Testis (tissue), 3 donors: ENCODE measurements around the gene SAP30BP. TPM values are rescaled to one million over a fixed set of nuclear protein-coding genes. Genes with fewer than 3 reads are reported as not detected.

Experiments used
- DNase-seq: peaks from one replicate; pipeline ENCODE4 v3.0.0-alpha.2; 2019
- H3K27ac ChIP-seq, 2 donors: fragments of 200-600 bp; sonication (generic); one replicate each; pipeline ENCODE4 v1.5.1; 2019
- H3K27me3 ChIP-seq: fragments of 200-600 bp; sonication (generic); one replicate; pipeline ENCODE4 v1.5.1; 2019
- H3K36me3 ChIP-seq: fragments of 200-600 bp; sonication (generic); one replicate; pipeline ENCODE4 v1.5.1; 2017; ENCODE audit warnings: low read depth; ENCODE audit errors: missing control alignments
- H3K4me1 ChIP-seq: fragments of 200-600 bp; sonication (generic); one replicate; pipeline ENCODE4 v1.5.1; 2019
- H3K4me3 ChIP-seq, 2 donors: fragments of 200-600 bp; sonication (generic); one replicate each; pipeline ENCODE4 v1.5.1; 2017 to 2019
- H3K9me3 ChIP-seq: fragments of 200-600 bp; sonication (generic); one replicate; pipeline ENCODE4 v1.5.1; 2017
- POLR2A ChIP-seq: fragments of 450-650 bp; IDR thresholded peaks from one replicate; pipeline ENCODE4 v1.6.1; 2017; ENCODE audit warnings: antibody characterized with exemption, mild to moderate bottlenecking, moderate library complexity
- WGBS, 2 donors: methylation state at CpG; one replicate each; pipeline ENCODE4 v1.1.5; 2018; 5-methylcytosine and 5-hydroxymethylcytosine counted together
- intact Hi-C: fragments of 100-400 bp; cut with DNase I; formaldehyde crosslinking; loops from one replicate; pipeline ENCODE4 v1.15.1; 2023; ENCODE audit warnings: low total_unique reads
- polyA plus RNA-seq: library from polyadenylated mRNA; stranded (reverse); fragments of 350-450 nt; fragmentation: Illumina TruSeq; extraction: RNeasy Lipid Tissue Mini Kit (QIAGEN cat#74804); gene quantifications from one replicate; pipeline ENCODE4 v1.2.3, GENCODE V29; 2014; ENCODE audit warnings: low read depth, low replicate concordance; ENCODE audit not compliant: insufficient read depth
- total RNA-seq, 2 donors: library from RNA; depleted of rRNA; stranded (reverse); fragments of >200 nt; gene quantifications; one replicate each; pipeline ENCODE4 v1.2.3, GENCODE V29; 2016
- TF ChIP-seq, protein P1 (sequence below), 3 experiments: fragments of 450-650 bp in 2 of 3; fragments of 200-600 bp in 1 of 3; sonication (generic) in 1 of 3; IDR thresholded peaks; one replicate each; pipeline ENCODE4 v1.5.1; 2016 to 2019; ENCODE audit warnings: antibody characterized with exemption in 3 of 3, mild to moderate bottlenecking in 2 of 3, moderate library complexity in 1 of 3

SAP30BP gene
- total and polyA plus RNA-seq, 3 donors from 2014 or later: 78.4 to 95.9 (median 86.9) TPM

DNA sequence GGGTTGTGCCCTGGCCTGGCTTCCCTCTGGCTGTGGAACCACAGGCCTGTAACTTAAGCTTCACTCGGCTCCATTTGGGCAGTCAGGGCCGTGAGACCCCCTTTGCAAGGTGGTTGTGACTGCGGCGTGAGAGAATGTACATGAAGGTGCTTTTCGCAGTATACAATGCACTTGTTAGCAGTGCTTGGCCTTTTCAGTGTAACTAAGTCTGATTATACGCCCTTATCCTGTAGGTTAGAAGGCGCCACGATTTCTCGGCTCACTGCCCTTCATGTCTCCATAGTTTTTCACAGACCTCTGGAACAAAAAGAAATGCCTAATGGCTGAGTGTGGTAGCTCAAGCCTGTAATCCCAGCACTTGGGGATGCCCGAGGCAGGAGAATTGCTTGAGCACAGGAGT lies 13.3 kb downstream of the SAP30BP start:
- TF ChIP-seq, protein P1, sequence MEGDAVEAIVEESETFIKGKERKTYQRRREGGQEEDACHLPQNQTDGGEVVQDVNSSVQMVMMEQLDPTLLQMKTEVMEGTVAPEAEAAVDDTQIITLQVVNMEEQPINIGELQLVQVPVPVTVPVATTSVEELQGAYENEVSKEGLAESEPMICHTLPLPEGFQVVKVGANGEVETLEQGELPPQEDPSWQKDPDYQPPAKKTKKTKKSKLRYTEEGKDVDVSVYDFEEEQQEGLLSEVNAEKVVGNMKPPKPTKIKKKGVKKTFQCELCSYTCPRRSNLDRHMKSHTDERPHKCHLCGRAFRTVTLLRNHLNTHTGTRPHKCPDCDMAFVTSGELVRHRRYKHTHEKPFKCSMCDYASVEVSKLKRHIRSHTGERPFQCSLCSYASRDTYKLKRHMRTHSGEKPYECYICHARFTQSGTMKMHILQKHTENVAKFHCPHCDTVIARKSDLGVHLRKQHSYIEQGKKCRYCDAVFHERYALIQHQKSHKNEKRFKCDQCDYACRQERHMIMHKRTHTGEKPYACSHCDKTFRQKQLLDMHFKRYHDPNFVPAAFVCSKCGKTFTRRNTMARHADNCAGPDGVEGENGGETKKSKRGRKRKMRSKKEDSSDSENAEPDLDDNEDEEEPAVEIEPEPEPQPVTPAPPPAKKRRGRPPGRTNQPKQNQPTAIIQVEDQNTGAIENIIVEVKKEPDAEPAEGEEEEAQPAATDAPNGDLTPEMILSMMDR (IDR thresholded peaks at IDR 0.05): no peak
- no peak for TF ChIP-seq POLR2A
- H3K4me1 ChIP-seq: peaks cover 5% of the 10 kb centered on the region
- H3K36me3 ChIP-seq: no peaks in the 10 kb centered on the region
- intact Hi-C loops: no loop called here
- DNase-seq: no peak
- WGBS, 2 donors: 91 to 95% methylated on average over 10 of the region's 10 CpGs
- no peak overlapping the region for H3K4me3 ChIP-seq
- H3K27me3 ChIP-seq: no peaks in the 10 kb centered on the region
- H3K9me3 ChIP-seq: no peaks in the 10 kb centered on the region
- no peak overlapping the region for H3K27ac ChIP-seq

DNA sequence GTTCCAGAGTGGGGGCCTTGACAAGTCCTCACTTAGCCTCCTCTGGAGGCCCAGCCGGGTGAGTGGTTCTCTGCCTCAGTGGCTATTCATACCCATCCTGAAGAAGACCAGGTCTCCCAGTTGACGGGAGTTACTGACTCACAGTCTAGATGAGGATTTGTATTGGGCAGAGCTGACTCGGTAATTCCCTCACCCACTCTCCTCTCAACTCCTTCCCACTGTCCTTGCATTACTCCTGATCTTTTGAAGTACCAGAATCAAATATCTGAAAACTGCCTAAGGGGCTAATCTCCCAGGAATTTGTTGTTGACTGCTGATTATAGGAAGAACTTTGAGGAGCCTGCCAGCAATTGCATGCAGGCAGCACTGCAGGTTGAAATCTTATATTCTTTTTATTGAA lies 14.2 kb downstream of the SAP30BP start:
- H3K27ac ChIP-seq: no peak overlapping the region
- TF ChIP-seq POLR2A: no peak
- TF ChIP-seq, protein P1 (IDR thresholded peaks at IDR 0.05): no peak
- no peak for DNase-seq
- H3K4me3 ChIP-seq: no peak overlapping the region
- WGBS, 2 donors: 84% methylated on average over 3 of the region's 3 CpGs; no CpG with 5 or more reads in 1 of the 2 donors
- no peaks in the 10 kb centered on the region for H3K36me3 ChIP-seq
- H3K9me3 ChIP-seq: no peaks in the 10 kb centered on the region
- no peaks in the 10 kb centered on the region for H3K27me3 ChIP-seq
- intact Hi-C loops: no loop called here
- H3K4me1 ChIP-seq: peaks cover 5% of the 10 kb centered on the region

DNA sequence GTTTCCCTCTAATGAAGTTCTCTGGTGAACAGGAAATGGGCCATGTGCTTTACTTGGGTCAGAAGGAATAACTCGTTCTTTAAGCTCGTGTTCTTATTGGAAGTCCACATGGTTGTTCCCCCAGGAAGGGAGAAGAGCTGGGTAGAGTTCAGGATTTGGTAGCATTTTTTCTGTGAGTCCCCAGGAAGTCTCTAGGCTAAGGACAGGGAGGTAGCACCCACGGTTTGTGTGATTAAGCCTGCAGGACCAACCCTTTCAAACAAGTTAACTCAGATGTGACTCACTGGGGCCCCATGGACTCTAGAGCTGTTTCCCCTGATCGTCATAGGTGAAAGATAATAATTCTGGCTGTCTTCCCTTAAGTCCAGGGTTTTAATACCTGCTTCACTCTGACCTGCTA lies 16.4 kb downstream of the SAP30BP start:
- Histone ChIP-seq H3K4me1 (peaks cover 1% of the 10 kb centered on the region), H3K9me3 (no peaks in the 10 kb centered on the region), H3K36me3 (no peaks in the 10 kb centered on the region), H3K27ac (no peak overlapping the region), H3K27me3 (no peaks in the 10 kb centered on the region), H3K4me3 (no peak overlapping the region)
- no peak for DNase-seq
- TF ChIP-seq POLR2A: no peak
- TF ChIP-seq, protein P1 (IDR thresholded peaks at IDR 0.05): no peak
- intact Hi-C loops: no loop called here
- 70 to 81% methylated on average over 4 of the region's 4 CpGs for WGBS, 2 donors

DNA sequence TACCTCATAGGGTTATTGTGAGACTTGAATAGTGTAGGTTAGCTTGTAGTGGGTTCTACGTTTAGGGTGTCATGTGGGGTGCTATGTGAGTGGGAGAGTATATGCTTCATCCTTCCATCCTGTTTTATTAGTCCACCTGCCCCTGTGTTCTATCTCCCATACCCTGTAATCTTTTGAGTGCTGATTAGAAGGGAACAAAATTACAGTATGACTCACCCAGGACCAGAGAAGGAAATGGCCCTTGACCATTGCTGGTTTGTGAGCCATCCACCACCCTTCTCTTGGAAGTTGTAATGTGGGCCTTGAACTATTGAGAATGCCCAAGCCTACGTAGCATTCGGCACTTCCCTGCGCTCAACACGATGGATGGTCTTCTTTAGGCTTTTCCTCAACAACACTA lies 17.1 kb downstream of the SAP30BP start:
- intact Hi-C loops: no loop called here

DNA sequence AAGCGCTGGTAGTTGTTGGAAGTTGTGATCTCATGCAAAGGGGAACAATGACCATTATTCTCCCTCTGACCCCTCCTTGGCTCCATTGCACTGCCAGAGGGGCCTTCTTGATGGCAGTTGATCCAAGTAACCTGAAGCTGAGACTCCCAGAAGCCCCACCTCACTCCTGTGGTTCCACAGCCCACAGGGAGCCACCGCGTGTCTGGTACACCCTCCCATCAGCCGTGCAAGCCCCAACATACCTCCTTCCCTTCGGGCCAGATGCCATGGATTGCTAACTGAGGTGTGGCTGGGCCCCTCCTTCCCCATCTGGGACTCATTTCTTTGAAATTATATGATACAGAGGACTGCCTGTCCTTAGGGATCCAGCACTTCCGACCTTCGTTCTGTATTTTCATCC lies 17.8 kb downstream of the SAP30BP start:
- WGBS, 2 donors: 82 to 86% methylated on average over 7 of the region's 7 CpGs
- DNase-seq: no peak
- H3K4me1 ChIP-seq: no peaks in the 10 kb centered on the region
- intact Hi-C loops: no loop called here
- H3K4me3 ChIP-seq: no peak overlapping the region
- no peak for TF ChIP-seq POLR2A
- TF ChIP-seq, protein P1 (IDR thresholded peaks at IDR 0.05): no peak
- H3K27me3 ChIP-seq: no peaks in the 10 kb centered on the region
- no peak overlapping the region for H3K27ac ChIP-seq
- H3K36me3 ChIP-seq: no peaks in the 10 kb centered on the region
- no peaks in the 10 kb centered on the region for H3K9me3 ChIP-seq

More for the DNA sequence above, 17.1 kb downstream of the SAP30BP start:
- no peaks in the 10 kb centered on the region for H3K9me3 ChIP-seq
- H3K27me3 ChIP-seq: no peaks in the 10 kb centered on the region
- no peaks in the 10 kb centered on the region for H3K4me1 ChIP-seq
- WGBS, 2 donors: 89 to 93% methylated on average over 5 of the region's 5 CpGs
- TF ChIP-seq, protein P1 (IDR thresholded peaks at IDR 0.05): no peak
- TF ChIP-seq POLR2A: no peak
- no peak overlapping the region for H3K4me3 ChIP-seq
- H3K36me3 ChIP-seq: no peaks in the 10 kb centered on the region
- no peak overlapping the region for H3K27ac ChIP-seq
- DNase-seq: no peak
